Activated CD8-positive, alpha-beta T cell treated with anti-CD3 and anti-CD28 coated beads for 36 hours (primary cell): Measurements from ENCODE around the gene STRA6. TPM values are rescaled to one million over a fixed set of nuclear protein-coding genes. Genes with fewer than 3 reads are reported as not detected.

Source experiments
- ATAC-seq: fragments of 200-7000 bp; cut with Tn5 transposase; one replicate; pipeline ENCODE4 v1.10.0; 2021; ENCODE audit warnings: mild to moderate bottlenecking, moderate library complexity
- CTCF ChIA-PET: fragments of 350-600 bp; sonication (Branson Sonifier 250); formaldehyde crosslinking; loops from one replicate; lab custom pipeline; 2021; ENCODE audit warnings: antibody characterized with exemption; lab: Charles Lee
- POLR2A ChIA-PET: fragments of 350-600 bp; sonication (Branson Sonifier 250); formaldehyde crosslinking; loops from one replicate; lab custom pipeline; 2021; ENCODE audit warnings: antibody characterized with exemption; lab: Charles Lee
- DNase-seq: peaks from one replicate; pipeline ENCODE4 v3.0.0-alpha.2; 2020
- H3K27ac Mint-ChIP-seq: one replicate; pipeline ENCODE4 v1.8.0; 2021; ENCODE audit warnings: mild to moderate bottlenecking, mixed read lengths
- H3K27me3 Mint-ChIP-seq: one replicate; pipeline ENCODE4 v1.8.0; 2021; ENCODE audit warnings: mixed read lengths
- H3K36me3 Mint-ChIP-seq: one replicate; pipeline ENCODE4 v1.8.0; 2021; ENCODE audit warnings: low read depth, mixed read lengths
- H3K4me1 Mint-ChIP-seq: one replicate; pipeline ENCODE4 v1.8.0; 2021; ENCODE audit warnings: low read depth, mixed read lengths
- H3K4me3 Mint-ChIP-seq: one replicate; pipeline ENCODE4 v1.8.0; 2021; ENCODE audit warnings: mild to moderate bottlenecking, moderate library complexity, mixed read lengths
- H3K9me3 Mint-ChIP-seq: one replicate; pipeline ENCODE4 v1.8.0; 2021; ENCODE audit warnings: mixed read lengths
- intact Hi-C: fragments of 100-400 bp; cut with micrococcal nuclease; formaldehyde crosslinking; loops from one replicate; pipeline ENCODE4 v1.10.0; 2022
- total RNA-seq, 2 experiments: library from RNA; stranded (reverse); gene quantifications; one replicate each; pipeline ENCODE4 v1.2.3, GENCODE V29; 2021
- TF ChIP-seq, protein P1 (sequence below): fragments of 200-600 bp; IDR thresholded peaks from one replicate; pipeline ENCODE4 v1.8.0; 2022; ENCODE audit warnings: antibody characterized with exemption, mild to moderate bottlenecking

The STRA6 gene
- total RNA-seq, 2 experiments from 2014 or later, result 0.51 to 0.72 TPM

DNA sequence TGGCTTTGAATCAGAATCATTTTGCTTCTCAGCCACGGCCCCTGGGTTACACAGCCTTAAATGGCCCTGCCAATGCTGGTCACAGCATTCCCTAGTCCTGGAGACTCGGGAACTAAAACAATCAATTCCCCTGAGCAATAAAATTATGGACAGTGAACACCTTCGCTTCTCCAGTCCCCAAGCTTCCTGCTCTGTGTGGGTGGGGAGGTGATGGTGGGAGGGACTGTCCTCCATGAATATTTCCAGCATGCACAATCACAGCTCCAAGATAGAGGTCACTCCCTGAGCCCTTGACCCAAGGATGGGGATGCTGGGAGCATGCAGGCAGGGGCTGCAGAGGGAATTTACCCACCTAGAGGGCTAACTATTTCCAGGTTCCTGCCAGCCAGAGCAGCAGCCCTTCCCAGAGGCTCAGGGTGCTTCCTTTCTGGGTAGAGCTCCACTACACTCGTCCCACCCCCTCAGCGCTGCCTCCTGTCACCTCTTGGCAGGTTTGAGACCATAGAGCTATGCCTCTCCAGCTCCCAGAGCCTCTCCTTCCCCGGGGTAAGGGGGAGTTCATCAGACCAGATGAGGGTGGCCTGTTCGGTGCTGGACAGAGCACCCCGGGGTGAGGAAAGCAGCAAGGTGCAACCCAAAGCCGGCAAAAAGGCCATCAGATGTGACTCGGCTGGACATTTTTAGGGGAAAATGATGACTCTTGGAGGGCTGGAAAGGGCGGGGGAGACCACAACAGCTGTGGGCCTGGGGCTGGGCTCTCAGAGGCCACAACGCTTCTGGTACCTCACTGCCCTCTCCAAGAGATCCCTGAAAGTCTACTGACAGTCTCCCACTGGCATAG is 19.0 kb upstream of the STRA6 start:
- H3K27me3 Mint-ChIP-seq, result peaks cover 12% of the 10 kb centered on the region
- TF ChIP-seq, protein P1, sequence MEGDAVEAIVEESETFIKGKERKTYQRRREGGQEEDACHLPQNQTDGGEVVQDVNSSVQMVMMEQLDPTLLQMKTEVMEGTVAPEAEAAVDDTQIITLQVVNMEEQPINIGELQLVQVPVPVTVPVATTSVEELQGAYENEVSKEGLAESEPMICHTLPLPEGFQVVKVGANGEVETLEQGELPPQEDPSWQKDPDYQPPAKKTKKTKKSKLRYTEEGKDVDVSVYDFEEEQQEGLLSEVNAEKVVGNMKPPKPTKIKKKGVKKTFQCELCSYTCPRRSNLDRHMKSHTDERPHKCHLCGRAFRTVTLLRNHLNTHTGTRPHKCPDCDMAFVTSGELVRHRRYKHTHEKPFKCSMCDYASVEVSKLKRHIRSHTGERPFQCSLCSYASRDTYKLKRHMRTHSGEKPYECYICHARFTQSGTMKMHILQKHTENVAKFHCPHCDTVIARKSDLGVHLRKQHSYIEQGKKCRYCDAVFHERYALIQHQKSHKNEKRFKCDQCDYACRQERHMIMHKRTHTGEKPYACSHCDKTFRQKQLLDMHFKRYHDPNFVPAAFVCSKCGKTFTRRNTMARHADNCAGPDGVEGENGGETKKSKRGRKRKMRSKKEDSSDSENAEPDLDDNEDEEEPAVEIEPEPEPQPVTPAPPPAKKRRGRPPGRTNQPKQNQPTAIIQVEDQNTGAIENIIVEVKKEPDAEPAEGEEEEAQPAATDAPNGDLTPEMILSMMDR, result no peak
- POLR2A ChIA-PET, result no interaction called here

DNA sequence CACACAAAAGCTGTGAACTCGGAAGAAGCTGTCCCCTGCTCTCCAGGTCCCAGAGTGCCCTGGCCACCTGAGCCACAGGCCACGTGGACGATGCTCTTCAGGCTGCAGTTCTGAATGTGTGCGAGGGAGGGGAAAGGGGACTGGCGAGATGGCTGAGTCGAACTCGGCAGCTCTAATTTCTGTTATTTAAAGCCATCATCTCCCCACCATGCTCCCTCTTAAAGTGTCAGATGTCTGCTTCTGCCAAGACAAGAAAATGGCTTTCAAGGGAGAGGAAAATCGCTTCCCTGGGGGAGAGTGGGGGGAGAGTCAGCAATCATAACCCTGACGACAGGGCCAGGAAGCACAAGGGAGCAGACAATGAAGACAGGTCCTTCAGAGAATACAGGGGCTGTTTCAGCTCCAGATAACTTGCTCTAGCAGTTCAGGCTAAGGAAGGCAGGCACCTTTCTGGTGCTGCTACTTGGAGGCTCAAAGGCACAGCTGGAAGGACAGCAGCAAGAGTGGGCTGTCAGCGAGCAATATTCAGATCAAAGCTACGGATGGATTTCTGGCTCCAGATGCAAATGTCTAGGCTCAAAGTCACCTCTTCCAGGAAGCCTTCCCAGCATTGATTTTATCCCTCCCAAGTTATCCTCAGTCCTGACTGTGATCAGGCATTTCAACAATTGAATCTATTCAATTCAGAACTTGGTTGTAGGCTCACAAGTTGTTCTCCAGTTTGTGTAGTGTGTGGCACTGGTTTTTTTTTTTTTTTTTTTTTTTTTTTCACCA is 18.1 kb upstream of the STRA6 start:
- H3K4me3 Mint-ChIP-seq, result no peak overlapping the region
- no peaks in the 10 kb centered on the region for H3K36me3 Mint-ChIP-seq
- intact Hi-C loops, result loop anchor here (10.0 kb wide), 1 partner anchor 74 kb away; no protein-coding TSS in a partner anchor
- H3K27me3 Mint-ChIP-seq, result peaks cover 12% of the 10 kb centered on the region
- DNase-seq (no peak), ATAC-seq (no peak)
- ChIA-PET CTCF (interaction anchor here (1.5 to 1.6 kb wide), 2 partner anchors 101 to 102 kb away, joined by 3 to 4 read pairs; no protein-coding TSS in a partner anchor), POLR2A (no interaction called here)
- peaks cover 11% of the 10 kb centered on the region for H3K4me1 Mint-ChIP-seq
- TF ChIP-seq, protein P1, result no peak
- no peaks in the 10 kb centered on the region for H3K9me3 Mint-ChIP-seq
- no peak overlapping the region for H3K27ac Mint-ChIP-seq

More for the DNA sequence above, 19.0 kb upstream of the STRA6 start:
- Mint-ChIP-seq H3K9me3 (no peaks in the 10 kb centered on the region), H3K36me3 (no peaks in the 10 kb centered on the region), H3K4me1 (peaks cover 11% of the 10 kb centered on the region), H3K4me3 (no peak overlapping the region), H3K27ac (no peak overlapping the region)
- DNase-seq, result no peak
- intact Hi-C loops, result loop anchor here (10.0 kb wide), 1 partner anchor 73 kb away; no protein-coding TSS in a partner anchor
- no peak for ATAC-seq
- CTCF ChIA-PET, result interaction anchor here (1.5 kb wide), 1 partner anchor 101 kb away, joined by 3 read pairs; no protein-coding TSS in a partner anchor

DNA sequence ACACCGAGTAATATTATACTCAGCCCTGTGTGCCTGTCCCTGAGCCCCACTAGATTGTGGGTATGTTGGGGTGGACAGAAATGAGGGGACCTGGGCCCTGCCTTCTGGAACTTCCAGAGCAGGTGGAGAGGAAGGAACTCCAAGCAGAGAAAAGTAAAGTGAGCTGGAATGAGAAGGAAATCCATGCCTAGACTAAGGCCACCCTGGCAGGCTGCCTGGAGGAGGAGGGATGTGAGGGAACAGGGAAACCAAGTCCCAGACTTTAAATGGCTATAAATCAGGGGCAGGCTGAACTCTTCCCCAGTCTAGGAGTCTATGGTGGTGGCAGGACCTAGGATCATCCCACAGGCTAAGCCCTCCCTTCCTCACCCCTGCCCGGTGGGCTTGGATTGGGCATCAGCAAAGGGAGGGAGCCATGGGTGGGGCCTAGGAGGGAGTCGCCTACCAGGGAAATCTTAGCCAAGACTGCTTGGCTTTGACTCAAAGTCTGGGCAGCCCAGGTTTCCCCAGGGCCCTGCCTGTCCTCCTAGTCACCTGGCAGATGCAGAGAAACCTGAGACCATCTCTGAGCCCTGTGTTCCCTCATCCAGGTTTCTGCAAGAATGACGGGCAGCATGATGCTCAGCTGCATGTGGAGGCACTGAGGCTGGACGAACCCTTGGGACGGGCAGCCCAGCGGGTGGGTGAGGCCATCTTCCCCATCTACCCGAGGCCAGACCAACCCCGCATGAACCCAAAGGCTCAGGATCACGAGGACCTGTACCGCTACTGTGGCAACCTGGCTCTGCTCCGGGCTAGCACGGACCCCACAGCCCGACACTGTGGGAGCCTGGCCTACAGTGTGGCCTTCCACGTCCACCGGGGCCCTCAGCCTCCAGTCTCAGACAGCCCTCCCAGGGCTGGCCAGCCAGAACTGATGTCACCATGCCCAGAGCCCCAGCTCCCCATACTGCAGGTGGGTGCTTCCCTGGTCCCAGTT is 15.6 kb upstream of the STRA6 start:
- no peaks in the 10 kb centered on the region for H3K9me3 Mint-ChIP-seq
- peaks cover 5% of the 10 kb centered on the region for H3K4me1 Mint-ChIP-seq
- ChIA-PET POLR2A (no interaction called here), CTCF (no interaction called here)
- intact Hi-C loops, result no loop called here
- no peak overlapping the region for H3K4me3 Mint-ChIP-seq
- H3K27ac Mint-ChIP-seq, result no peak overlapping the region
- no peaks in the 10 kb centered on the region for H3K36me3 Mint-ChIP-seq
- TF ChIP-seq, protein P1, result no peak
- ATAC-seq (no peak), DNase-seq (no peak)
- peaks cover 12% of the 10 kb centered on the region for H3K27me3 Mint-ChIP-seq

DNA sequence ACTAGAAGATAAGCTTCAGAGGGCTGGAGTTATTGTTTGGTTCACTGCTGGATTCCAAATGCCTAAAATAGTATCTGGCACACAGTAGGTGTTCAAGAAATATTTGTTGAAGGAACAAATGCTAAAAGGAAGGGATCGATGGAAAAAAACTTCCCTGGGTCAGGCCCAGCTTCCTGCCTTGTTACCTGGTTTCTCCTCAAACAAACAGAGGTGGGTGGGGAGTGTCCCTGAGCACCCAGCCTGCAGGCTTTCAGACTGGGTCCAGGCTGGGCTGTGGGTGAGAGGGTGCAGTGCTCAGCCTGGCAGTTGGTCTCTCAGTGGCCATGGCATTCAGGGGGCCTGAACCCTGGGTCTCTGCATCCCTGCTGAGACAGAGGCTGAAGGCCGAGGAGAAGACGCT is 14.4 kb upstream of the STRA6 start:
- Mint-ChIP-seq H3K36me3 (no peaks in the 10 kb centered on the region), H3K4me1 (no peaks in the 10 kb centered on the region), H3K27ac (no peak overlapping the region), H3K4me3 (no peak overlapping the region), H3K27me3 (peaks cover 7% of the 10 kb centered on the region), H3K9me3 (no peaks in the 10 kb centered on the region)
- ChIA-PET POLR2A (no interaction called here), CTCF (interaction anchor here (1.1 to 2.3 kb wide), 2 partner anchors 91 to 105 kb away, joined by 3 to 6 read pairs; no protein-coding TSS in a partner anchor)
- DNase-seq (no peak), ATAC-seq (no peak)
- TF ChIP-seq, protein P1, result no peak
- intact Hi-C loops, result no loop called here
